ENCODE data around the gene CREBBP.
A peak's percentile ranks its signal among the peaks of the same experiment; 100 is the strongest.

The CREBBP gene

GRCh38 chr16:3879258-3879886, 1.1 kb downstream of the CREBBP start:
- no peak for DNase-seq

GRCh38 chr16:3878610-3879009, 1.9 kb downstream of the CREBBP start:
- no peak for DNase-seq

- DNase-seq = peak; percentile 74
These were observed 3.8 kb downstream of the CREBBP start for GRCh38 chr16:3876695-3877094.

GRCh38 chr16:3876160-3876559, 4.4 kb downstream of the CREBBP start:
- no peak for DNase-seq

- no peak for DNase-seq
These were observed 5.5 kb downstream of the CREBBP start for GRCh38 chr16:3874794-3875692.

- no peak for DNase-seq
These were observed 6.3 kb downstream of the CREBBP start for GRCh38 chr16:3874242-3874641.

GRCh38 chr16:3873482-3874173, 6.9 kb downstream of the CREBBP start:
- DNase-seq = no peak

GRCh38 chr16:3872216-3872895, 8.2 kb downstream of the CREBBP start:
- no peak for DNase-seq

- DNase-seq = no peak
These were observed 11.5 kb downstream of the CREBBP start for GRCh38 chr16:3868967-3869366.

GRCh38 chr16:3868556-3868955, 12.0 kb downstream of the CREBBP start:
- no peak for DNase-seq

GRCh38 chr16:3866703-3867431, 13.6 kb downstream of the CREBBP start:
- no peak for DNase-seq

- DNase-seq = no peak
These were observed 15.3 kb downstream of the CREBBP start for GRCh38 chr16:3865241-3865640.

GRCh38 chr16:3864562-3864961, 16.0 kb downstream of the CREBBP start:
- no peak for DNase-seq

- DNase-seq = no peak
These were observed 16.9 kb downstream of the CREBBP start for GRCh38 chr16:3863587-3863986.

- DNase-seq = peak; percentile 50
These were observed 18.6 kb downstream of the CREBBP start for GRCh38 chr16:3861808-3862451.

- DNase-seq = no peak
These were observed 20.6 kb downstream of the CREBBP start for GRCh38 chr16:3859889-3860288.

GRCh38 chr16:3858801-3859200, 21.7 kb downstream of the CREBBP start:
- no peak for DNase-seq

GRCh38 chr16:3857189-3858043, 23.1 kb downstream of the CREBBP start:
- peak; percentile 77 for DNase-seq

GRCh38 chr16:3856367-3857141, 24.0 kb downstream of the CREBBP start:
- no peak for DNase-seq

Data from HCEC 1CT (cell line).